Measurements from ENCODE around the gene FBXW9. TPM values are rescaled to one million over a fixed set of nuclear protein-coding genes. Genes with fewer than 3 reads are reported as not detected.

The FBXW9 gene
- total and polyA plus RNA-seq, 2 experiments from 2014 or later, result 6.6 to 19.4 TPM

- H3K27ac Mint-ChIP-seq, result peak overlapping the region; percentile 77; the same call in 1 of the 2 replicates
- TF ChIP-seq ZNF462 (CRISPR knock-in tag; IDR thresholded peaks at IDR 0.05) (no peak), REST (IDR thresholded peaks at IDR 0.05; ENCODE audit: unreplicated experiment) (no peak), JUNB (IDR thresholded peaks at IDR 0.05; ENCODE audit: unreplicated experiment) (no peak), ETS1 (IDR thresholded peaks at IDR 0.05) (no peak), EZH2phosphoT487 (IDR thresholded peaks at IDR 0.05; ENCODE audit: unreplicated experiment) (no peak), ZNF114 (CRISPR knock-in tag; IDR thresholded peaks at IDR 0.05) (no peak), ZNF331 (CRISPR knock-in tag; IDR thresholded peaks at IDR 0.05; ENCODE audit: low read depth) (no peak), CREB1 (CRISPR knock-in tag; IDR thresholded peaks at IDR 0.05; ENCODE audit: low read depth) (no peak), CTCF (conservative IDR thresholded peaks at IDR 0.05; ENCODE audit: low read depth in 2 of 2) (no peak), POLR2AphosphoS5 (IDR thresholded peaks at IDR 0.05; ENCODE audit: low read depth) (no peak), STAT1 (IDR thresholded peaks at IDR 0.05; ENCODE audit: unreplicated experiment) (no peak), EZH2 (IDR thresholded peaks at IDR 0.05; ENCODE audit: low read depth, unreplicated experiment) (no peak), NANOG (IDR thresholded peaks at IDR 0.05; ENCODE audit: borderline replicate concordance) (no peak)
Observed at GRCh38 chr19:12676928-12677327, 19.5 kb downstream of the FBXW9 start.

More at GRCh38 chr19:12676928-12677327, 19.5 kb downstream of the FBXW9 start:
- Histone ChIP-seq H3K36me3 (ENCODE audit: insufficient read depth) (peaks cover 31% of the 10 kb centered on the region; the same call in 1 of the 2 replicates), H3K9me2 (ENCODE audit: insufficient read depth) (no peaks in the 10 kb centered on the region), H3K79me2 (replicated peaks; ENCODE audit: insufficient read depth) (peaks cover 9% of the 10 kb centered on the region), H3K27ac (ENCODE audit: low read depth) (no peak overlapping the region), H4K20me1 (replicated peaks; ENCODE audit: insufficient read depth) (peaks cover 13% of the 10 kb centered on the region), H3F3A (replicated peaks; ENCODE audit: low read depth) (peaks cover 31% of the 10 kb centered on the region), H3K27me3 (ENCODE audit: insufficient read depth) (no peaks in the 10 kb centered on the region), H2AFZ (no peak overlapping the region), H3K4me2 (no peak overlapping the region), H3K4me3 (no peak overlapping the region), H3K4me1 (ENCODE audit: insufficient read depth) (no peaks in the 10 kb centered on the region)
- peaks cover 80% of the 10 kb centered on the region for H3K36me3 Mint-ChIP-seq (ENCODE audit: low read depth)
- H3K4me3 Mint-ChIP-seq, result no peak overlapping the region
- no peak for ATAC-seq
- peaks cover 4% of the 10 kb centered on the region; the same call in 2 of the 3 replicates for H3K9me3 Mint-ChIP-seq
- peaks cover 35% of the 10 kb centered on the region for H3K27me3 Mint-ChIP-seq (ENCODE audit: insufficient read depth, low read depth, poor library complexity)
- no peak for DNase-seq (ENCODE audit: low spot score)
- peaks cover 2% of the 10 kb centered on the region for H3K4me1 Mint-ChIP-seq
